Cardiac muscle cell (in vitro differentiated cells and primary cell): ENCODE data around the gene CXorf49. TPM values are rescaled to one million over a fixed set of nuclear protein-coding genes. Genes with fewer than 3 reads are reported as not detected.
"Not testable (repeated sequence)": the region's sequence is repeated elsewhere in the genome, so short reads cannot be mapped to it uniquely, and the experiment has no call there.

Source experiments
- DNase-seq, 2 donors: peaks; one replicate each; pipeline versions ENCODE4 v3.0.0 to v3.0.0-alpha.2; 2010 to 2017; ENCODE audit warnings: low read depth in 1 of 2, low spot score in 1 of 2
- H3K27ac ChIP-seq: fragments of 200-600 bp; sonication (generic); 2 replicates; pipeline ENCODE4 v1.5.1; 2016
- H3K27me3 ChIP-seq: fragments of 200-600 bp; sonication (generic); 2 replicates; pipeline ENCODE4 v1.6.0; 2016; ENCODE audit warnings: control low read depth
- H3K36me3 ChIP-seq: fragments of 200-600 bp; sonication (generic); 2 replicates; pipeline ENCODE4 v1.5.1; 2016; ENCODE audit warnings: control low read depth
- H3K4me1 ChIP-seq: fragments of 200-600 bp; sonication (generic); 2 replicates; pipeline ENCODE4 v1.8.1; 2017; ENCODE audit warnings: low read depth, mild to moderate bottlenecking, mixed run types
- H3K4me3 ChIP-seq: fragments of 200-600 bp; sonication (generic); 2 replicates; pipeline ENCODE4 v1.5.1; 2016; ENCODE audit warnings: mild to moderate bottlenecking
- H3K9me3 ChIP-seq: fragments of 200-600 bp; sonication (generic); 2 replicates; pipeline ENCODE4 v1.5.1; 2017; ENCODE audit warnings: low read depth, mild to moderate bottlenecking, control low read depth
- polyA plus RNA-seq: library from polyadenylated mRNA; unstranded; fragments of >200 nt; fragmentation: Nextera tagmentation; extraction: Ambion mirVana; gene quantifications from 2 replicates; pipeline ENCODE4 v1.2.1, GENCODE V29; 2016
- total RNA-seq: library from RNA; depleted of rRNA; stranded (reverse); fragments of >200 nt; gene quantifications from 2 replicates; pipeline ENCODE4 v1.2.3, GENCODE V29; 2016
- TF ChIP-seq, protein P1 (sequence below): IDR thresholded peaks from 2 replicates; pipeline ENCODE4 v1.5.1; 2012; ENCODE audit warnings: low read depth, mild to moderate bottlenecking, low read length

The CXorf49 gene
- total and polyA plus RNA-seq, 2 experiments from 2014 or later = not detected

DNA sequence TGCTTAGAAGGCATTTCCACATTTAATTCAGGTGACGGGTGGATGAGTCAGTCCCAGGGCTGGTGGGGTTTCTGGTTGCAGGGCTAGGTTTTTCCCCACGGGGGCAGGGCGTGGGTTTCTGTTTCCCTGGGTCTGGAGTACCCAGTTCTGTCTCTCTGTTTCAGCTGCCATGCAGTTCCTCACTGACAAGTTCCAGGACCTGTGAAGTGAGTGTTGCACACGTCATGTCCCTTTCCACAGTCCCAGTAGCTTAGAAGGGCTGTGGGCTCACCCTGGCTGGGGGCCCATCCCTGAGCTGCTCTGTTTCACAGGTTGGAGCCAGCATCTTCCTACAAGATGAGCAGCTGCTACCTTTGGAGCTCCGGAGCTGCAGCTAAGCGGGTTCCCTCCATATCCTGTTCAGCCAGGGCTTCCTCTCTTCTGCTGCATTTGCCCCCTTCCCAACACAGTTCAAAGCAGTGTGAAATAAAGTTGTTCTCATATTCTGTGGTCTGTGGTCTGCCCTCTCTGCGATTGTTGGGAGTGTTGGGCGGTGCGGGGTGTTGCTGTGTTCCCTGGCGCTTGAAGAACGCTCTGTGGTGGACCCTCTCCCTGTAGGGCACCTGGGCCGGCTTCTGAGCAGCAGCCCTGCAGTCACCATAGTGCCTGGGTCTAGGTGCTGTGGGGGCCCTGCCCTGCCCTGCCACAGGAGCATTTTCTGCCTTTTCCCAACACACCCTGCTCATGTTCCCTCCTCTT lies 46.9 kb downstream of the CXorf49 start:
- peak in 1 of 2 donors; percentile 52 for DNase-seq
- H3K27ac ChIP-seq = no peak overlapping the region
- H3K27me3 ChIP-seq = no peaks in the 10 kb centered on the region
- H3K36me3 ChIP-seq = no peaks in the 10 kb centered on the region
- no peak overlapping the region for H3K4me3 ChIP-seq
- no peaks in the 10 kb centered on the region for H3K9me3 ChIP-seq
- no peaks in the 10 kb centered on the region for H3K4me1 ChIP-seq
- TF ChIP-seq, protein P1, sequence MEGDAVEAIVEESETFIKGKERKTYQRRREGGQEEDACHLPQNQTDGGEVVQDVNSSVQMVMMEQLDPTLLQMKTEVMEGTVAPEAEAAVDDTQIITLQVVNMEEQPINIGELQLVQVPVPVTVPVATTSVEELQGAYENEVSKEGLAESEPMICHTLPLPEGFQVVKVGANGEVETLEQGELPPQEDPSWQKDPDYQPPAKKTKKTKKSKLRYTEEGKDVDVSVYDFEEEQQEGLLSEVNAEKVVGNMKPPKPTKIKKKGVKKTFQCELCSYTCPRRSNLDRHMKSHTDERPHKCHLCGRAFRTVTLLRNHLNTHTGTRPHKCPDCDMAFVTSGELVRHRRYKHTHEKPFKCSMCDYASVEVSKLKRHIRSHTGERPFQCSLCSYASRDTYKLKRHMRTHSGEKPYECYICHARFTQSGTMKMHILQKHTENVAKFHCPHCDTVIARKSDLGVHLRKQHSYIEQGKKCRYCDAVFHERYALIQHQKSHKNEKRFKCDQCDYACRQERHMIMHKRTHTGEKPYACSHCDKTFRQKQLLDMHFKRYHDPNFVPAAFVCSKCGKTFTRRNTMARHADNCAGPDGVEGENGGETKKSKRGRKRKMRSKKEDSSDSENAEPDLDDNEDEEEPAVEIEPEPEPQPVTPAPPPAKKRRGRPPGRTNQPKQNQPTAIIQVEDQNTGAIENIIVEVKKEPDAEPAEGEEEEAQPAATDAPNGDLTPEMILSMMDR = no peak

DNA sequence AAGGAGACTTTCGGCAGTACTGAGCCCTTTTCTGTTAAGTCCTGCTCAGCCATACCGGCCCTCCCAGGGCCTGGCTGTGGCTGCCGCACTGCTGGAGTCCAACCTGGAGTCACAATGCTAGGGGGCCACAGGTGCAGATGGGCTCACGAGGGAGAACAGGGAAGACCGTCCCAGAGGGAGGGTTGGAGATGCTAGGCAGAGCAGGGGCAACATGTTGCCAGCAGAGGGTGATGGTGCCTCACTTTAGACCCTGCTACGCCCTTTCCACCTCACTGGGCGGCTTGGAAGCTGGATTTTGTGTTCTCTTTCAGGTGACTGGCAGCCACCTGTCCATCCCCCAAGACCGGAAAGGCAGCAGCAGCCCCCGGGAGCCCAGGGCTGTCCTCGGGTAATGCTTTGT lies 48.1 kb downstream of the CXorf49 start:
- not testable (repeated sequence) for H3K4me3 ChIP-seq, H3K9me3 ChIP-seq, H3K27me3 ChIP-seq, H3K27ac ChIP-seq, H3K4me1 ChIP-seq, H3K36me3 ChIP-seq
- TF ChIP-seq, protein P1 = peak; percentile 32
- peak; percentile 10 to 28 for DNase-seq

- no peak for DNase-seq
- TF ChIP-seq, protein P1 = no peak
- Histone ChIP-seq H3K9me3 (no peaks in the 10 kb centered on the region), H3K4me3 (no peak overlapping the region), H3K36me3 (no peaks in the 10 kb centered on the region), H3K27me3 (no peaks in the 10 kb centered on the region), H3K4me1 (no peaks in the 10 kb centered on the region), H3K27ac (no peak overlapping the region)
These were observed 48.6 kb downstream of the CXorf49 start for GRCh38 chrX:71669492-71669891.

DNA sequence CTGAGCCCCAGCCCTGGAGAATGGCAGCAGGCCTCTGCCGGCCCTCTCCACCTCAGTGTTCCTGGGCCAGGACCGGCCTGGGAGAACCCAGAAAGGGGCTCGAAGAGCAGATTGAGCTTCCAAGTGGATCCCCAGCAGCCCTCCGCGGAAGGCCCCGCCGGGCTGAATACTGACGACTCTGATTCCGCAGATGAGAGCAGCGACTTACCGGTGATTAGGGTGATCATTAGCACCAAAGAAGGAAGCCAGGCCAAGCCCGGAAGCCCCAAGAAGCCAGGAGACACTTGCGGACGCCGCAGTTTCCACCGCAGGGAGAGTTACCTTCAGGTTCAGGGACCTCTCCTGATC lies 49.9 kb downstream of the CXorf49 start:
- Histone ChIP-seq H3K4me1 (no peaks in the 10 kb centered on the region), H3K36me3 (no peaks in the 10 kb centered on the region), H3K4me3 (no peak overlapping the region), H3K27me3 (no peaks in the 10 kb centered on the region), H3K27ac (no peak overlapping the region), H3K9me3 (no peaks in the 10 kb centered on the region)
- TF ChIP-seq, protein P1 = no peak
- no peak for DNase-seq

GRCh38 chrX:71667328-71668247 lies 50.5 kb downstream of the CXorf49 start, which contains the start of gene LOC101059915:
TSS of gene LOC101059915 (plus strand) at chrX:71667546.
- H3K9me3 ChIP-seq = no peaks in the 10 kb centered on the region
- no peaks in the 10 kb centered on the region for H3K36me3 ChIP-seq
- TF ChIP-seq, protein P1 = no peak
- no peaks in the 10 kb centered on the region for H3K4me1 ChIP-seq
- DNase-seq = no peak
- H3K27me3 ChIP-seq = no peaks in the 10 kb centered on the region
- no peak within 1 kb of the TSS for H3K4me3 ChIP-seq
- H3K27ac ChIP-seq = no peak within 1 kb of the TSS
